GM18870 (cell line): ENCODE results near the gene SFMBT1.

Source experiments
- ATAC-seq: cut with Tn5 transposase; IDR thresholded peaks from one replicate; pipeline ENCODE4 v1.9.1; 2021; ENCODE audit warnings: moderate library complexity; ENCODE audit not compliant: unreplicated experiment

Gene SFMBT1

GRCh38 chr3:52925405-52926313 lies 120.2 kb downstream of the SFMBT1 start:
- ATAC-seq: no peak

GRCh38 chr3:52923963-52924362 lies 121.9 kb downstream of the SFMBT1 start:
- ATAC-seq: no peak

GRCh38 chr3:52920841-52921240 lies 125.0 kb downstream of the SFMBT1 start:
- no peak for ATAC-seq

GRCh38 chr3:52917044-52917443 lies 128.8 kb downstream of the SFMBT1 start:
- no peak for ATAC-seq

DNA sequence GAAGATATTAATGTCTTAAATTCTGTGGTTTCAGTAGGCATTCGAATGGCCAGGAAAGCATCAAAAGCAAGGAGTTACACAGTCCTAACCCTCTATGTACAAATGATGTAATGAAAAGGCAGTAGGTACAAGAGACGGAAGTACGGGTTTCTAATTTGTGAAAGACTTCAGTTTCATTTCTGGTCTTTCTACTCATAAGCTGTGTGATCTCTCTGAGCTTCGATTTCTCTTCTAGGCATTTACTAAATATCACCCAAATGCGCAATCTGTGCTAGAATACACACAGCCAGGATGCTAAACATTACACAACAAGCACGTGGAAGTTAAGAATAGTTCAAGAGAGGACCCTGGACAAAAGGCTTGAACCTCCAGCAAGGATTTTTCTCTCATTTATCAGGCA lies 130.6 kb downstream of the SFMBT1 start:
- no peak for ATAC-seq

GRCh38 chr3:52912885-52913731 lies 132.8 kb downstream of the SFMBT1 start:
- ATAC-seq: no peak

DNA sequence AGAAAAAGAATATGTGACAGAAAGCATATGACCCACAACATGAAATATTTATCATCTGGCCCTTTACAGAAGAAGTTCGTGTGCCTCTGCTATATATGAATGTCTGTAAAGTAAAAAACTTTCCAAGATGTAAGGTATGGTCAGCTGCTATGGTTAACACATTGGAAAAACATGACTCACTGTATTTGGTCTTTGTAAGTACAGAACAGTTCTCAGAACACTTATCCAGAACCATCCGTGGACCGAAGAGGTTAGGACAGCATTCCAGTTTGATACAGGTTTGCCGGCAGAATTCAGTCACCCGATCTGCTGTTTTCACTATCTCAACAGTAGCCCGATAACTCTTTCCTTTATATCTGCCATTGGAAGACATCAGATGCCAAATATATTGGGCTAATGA lies 135.1 kb downstream of the SFMBT1 start:
- ATAC-seq: no peak

- ATAC-seq: no peak
These were observed 138.4 kb downstream of the SFMBT1 start for GRCh38 chr3:52907497-52907896.

GRCh38 chr3:52904552-52904951 lies 141.3 kb downstream of the SFMBT1 start:
- no peak for ATAC-seq

DNA sequence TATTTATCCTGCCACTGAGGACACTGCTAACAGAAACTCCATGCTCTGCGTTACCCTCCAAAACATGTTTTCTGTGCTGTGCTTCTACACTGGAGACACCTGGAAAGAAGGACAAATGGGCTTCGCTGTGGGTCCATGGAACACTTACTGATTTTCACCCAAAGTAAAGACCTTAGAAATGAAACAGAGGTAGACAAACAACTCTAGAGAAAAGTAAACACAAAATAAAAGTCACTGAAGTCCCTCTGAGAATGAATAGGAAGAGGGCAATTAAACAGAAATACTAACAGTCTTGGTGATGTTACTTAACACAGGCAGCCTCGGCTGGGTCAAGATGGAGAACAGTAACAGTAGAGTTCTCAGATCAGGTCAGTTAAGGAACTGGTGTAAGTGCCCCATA lies 141.9 kb downstream of the SFMBT1 start:
- ATAC-seq: no peak

DNA sequence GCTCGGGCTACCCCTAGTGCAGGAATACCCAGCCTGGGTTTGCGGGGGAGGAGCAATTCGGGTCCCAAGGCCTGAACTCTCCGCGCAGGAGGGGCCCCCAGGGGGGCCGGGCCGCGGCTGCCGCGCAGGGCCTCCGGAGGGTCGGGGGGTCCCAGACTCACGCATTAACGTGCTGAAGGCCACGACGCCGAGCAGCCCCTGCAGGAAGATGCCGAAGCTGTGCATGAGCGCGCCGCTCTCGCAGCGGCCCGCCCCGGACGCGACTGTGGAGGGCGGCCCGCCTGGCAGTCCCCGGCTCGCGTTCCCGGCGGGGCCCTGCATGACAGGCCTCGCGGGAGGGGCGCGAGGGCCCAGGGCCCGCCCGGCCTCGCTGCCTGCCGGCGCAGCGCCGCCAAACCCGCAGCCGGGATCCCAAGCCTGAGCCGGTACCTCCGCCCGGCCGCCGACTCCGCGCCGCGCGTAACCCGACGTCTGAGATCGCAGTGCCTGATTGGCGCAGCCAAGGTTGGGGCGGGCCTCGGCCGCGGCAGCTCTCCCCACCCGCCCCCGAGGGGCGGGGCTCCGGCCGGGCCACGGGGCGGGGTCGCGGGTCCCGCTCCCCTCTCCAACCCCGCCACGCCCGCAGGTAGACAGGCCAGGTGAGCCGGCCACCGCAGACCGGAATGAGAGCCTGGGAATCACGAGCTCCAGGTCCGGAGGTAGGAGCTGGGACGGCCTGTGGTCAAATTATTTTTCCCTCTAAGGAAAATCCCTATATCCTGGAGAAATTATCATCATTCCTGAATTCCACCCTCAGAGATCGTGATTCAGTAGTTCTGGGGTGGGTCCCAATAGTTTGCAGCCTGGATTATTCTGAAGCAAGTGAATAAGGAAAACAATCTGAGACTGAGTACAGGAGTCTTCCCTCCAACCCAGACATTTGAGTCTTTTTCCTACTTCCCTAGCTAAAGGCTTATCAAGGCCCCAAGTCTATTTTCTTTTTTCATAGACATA lies 148.4 kb downstream of the SFMBT1 start, which contains the start of gene STIMATE:
Gene STIMATE (minus strand): TSS at position 419 of the 993 bp plus-strand sequence. CDS start 98 bp downstream, at position 321.
- peak; percentile 78 for ATAC-seq

- ATAC-seq: no peak
These were observed 149.3 kb downstream of the SFMBT1 start for GRCh38 chr3:52896613-52897012.

DNA sequence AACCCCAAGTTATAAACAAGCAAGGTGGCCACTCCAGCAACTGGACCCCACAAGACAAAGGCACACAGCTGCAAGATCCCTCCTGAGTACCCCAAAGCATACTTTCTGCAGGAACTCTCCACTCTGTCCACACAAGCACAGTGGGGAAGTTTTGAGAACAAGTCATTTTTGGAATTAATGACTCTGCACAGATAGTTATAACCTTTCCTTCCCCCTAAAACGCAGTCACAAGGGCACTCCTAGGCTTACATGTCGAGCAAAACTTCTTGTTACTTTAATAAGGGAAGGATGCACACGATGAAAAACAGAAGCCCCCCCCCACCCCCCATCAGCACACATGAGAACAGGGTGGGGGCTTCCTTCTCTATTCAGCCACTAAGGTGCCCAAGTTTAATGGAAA lies 149.7 kb downstream of the SFMBT1 start:
- no peak for ATAC-seq

DNA sequence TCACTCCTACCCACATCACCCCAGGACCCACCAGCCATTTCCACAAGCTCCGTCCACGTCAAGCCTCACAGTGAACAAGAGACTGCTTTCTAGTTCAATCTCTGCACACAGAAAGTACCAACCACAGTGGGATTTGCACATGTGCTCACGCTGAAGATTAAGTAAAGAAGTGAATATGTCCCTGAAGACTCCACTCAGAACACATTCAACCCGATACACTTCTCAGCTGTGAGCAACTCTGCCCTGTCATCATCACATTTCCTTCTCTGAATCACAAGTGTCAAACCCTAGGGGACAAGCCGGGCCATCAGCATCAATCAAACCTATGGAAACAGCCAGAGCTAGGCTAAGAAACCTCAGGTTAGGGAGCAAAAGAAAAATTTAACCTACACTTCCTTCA lies 150.5 kb downstream of the SFMBT1 start:
- ATAC-seq: no peak

DNA sequence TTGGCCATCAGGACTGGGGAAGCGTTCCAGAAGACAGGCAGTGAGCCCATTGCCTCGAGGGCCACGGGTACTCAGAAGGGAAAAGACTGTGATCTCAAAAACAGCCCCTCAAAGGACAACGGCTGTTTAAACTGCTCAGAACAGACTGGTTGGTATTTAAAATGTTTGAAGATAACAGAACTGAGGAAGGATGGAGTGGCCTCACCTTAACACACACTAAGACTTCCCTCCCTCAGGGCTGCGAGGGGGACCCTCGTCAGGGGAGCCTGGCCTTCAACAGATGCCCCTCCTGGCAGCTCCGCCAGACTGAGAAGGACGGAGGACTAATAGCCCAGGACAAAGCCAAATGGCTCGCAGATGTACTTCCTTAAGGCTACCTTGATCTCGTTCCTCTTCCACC lies 151.1 kb downstream of the SFMBT1 start:
- no peak for ATAC-seq

DNA sequence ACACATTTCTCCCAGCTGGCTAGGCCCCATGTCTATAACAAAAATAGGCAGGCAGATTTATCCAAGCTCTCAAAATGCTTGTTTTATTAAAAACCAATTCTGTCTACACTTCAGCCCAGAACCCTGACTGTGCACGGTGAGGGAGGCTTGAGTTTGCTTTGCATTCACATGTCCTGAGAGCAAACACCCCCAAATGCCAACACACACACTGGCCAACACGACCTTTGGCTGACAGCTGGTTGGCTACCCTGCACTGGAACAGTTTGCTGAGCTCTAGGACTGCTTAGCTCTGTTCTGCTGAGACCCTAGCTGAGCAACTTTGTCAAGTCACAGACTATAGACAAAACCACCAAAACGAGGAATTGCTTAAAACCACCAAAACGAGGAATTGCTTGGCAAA lies 152.2 kb downstream of the SFMBT1 start:
- ATAC-seq: no peak

DNA sequence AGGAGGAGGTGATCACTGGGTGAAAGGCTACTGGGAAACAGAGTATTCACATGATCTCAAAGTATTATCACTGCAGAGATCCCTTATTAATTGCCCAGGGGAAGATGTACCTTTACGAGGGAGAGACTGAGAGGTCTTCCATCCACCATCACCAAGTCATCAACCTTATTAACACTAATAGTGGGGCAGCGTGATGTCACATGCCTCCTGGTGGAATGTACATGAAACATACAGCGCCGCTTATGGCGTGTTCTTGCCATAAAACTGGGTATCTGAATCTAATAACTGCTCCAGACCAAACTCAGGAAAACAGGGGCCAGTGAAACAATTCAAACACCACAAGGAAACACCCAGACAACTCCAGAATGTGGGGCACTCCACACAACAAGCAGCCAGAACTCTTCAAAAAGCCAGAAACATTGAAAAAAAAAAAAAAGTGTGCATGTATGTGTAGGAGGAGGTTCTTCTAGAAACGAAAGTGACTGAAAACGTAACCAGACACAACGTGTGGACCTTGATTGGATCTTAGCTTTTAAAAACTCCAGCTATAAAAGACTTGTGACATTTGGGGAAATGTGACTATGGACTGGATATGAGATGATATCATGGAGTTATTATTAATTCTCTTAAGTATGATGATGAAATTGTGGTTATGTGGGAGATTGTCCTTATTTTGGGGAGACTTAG lies 153.1 kb downstream of the SFMBT1 start:
- ATAC-seq: no peak

- no peak for ATAC-seq
These were observed 153.6 kb downstream of the SFMBT1 start for GRCh38 chr3:52892290-52892624.

DNA sequence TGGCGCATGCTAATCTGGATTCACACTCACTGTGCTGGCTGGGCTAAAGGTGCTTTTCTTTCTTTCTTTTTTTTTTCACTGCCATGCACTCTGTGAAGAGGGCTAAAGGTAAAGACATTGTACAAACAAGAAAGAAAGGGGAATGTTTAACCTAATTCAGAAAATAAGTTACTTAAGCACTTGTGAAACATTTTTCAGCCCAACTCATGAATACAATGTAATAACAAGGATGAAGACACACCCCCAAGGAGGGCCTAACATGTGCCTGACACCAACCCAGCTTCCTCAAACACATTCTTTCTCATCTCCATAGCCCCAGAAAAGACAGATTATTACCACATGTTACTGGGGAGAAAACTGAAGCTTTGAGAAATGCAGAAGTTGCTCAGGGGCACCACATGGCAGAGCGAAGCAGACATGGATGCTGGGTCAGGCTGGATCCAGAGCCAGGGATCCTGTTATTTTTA lies 154.2 kb downstream of the SFMBT1 start:
- ATAC-seq: no peak

DNA sequence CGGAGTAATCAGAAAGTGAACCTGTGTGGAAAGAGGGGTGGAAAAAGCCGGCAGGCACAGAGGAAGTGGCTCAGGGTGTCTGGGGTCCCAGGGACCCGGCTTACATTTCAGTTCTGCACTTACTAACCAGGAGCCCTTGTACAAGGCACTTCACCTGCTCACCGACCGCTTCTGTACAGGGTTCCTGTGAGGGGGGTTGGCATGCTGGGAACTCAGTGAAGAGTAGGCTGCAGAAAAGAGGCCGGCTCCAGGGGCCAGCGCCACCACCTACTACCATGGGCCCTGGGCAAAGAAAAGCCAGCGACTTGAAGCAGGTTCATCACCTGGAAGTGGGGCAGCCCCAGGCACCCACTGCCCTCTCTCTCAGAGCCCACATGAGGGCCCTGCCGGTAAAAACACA lies 154.7 kb downstream of the SFMBT1 start:
- ATAC-seq: no peak
